ENCODE results near the gene SND1. TPM values are rescaled to one million over a fixed set of nuclear protein-coding genes. Genes with fewer than 3 reads are reported as not detected.

SND1 gene
- polyA plus RNA-seq: 144 TPM
- long read RNA-seq, donor 1, transcript SND1-201 (24 exons, 3,476 nt): major isoform, 12 of 27 reads
- long read RNA-seq, donor 1, partial matches to known transcripts: 12 of 27 reads
- long read RNA-seq, donor 1, other reads (novel, unspliced or antisense): 0 of 27 reads
- long read RNA-seq, donor 2, transcript SND1-203 (2 exons, 793 nt): minor isoform, 7 of 94 reads
- long read RNA-seq, donor 2, transcript SND1-201 (24 exons, 3,476 nt): major isoform, 14 of 94 reads
- long read RNA-seq, donor 2, partial matches to known transcripts: 71 of 94 reads
- long read RNA-seq, donor 2, other reads (novel, unspliced or antisense): 0 of 94 reads
- long read RNA-seq, donor 3, transcript SND1-201 (24 exons, 3,476 nt): major isoform, 33 of 90 reads
- long read RNA-seq, donor 3, transcript SND1-203 (2 exons, 793 nt): minor isoform, 12 of 90 reads
- long read RNA-seq, donor 3, partial matches to known transcripts: 44 of 90 reads
- long read RNA-seq, donor 3, other reads (novel, unspliced or antisense): 0 of 90 reads
- long read RNA-seq, donor 4, partial matches to known transcripts: 0 of 1 reads
- long read RNA-seq, donor 4, other reads (novel, unspliced or antisense): 0 of 1 reads
- long read RNA-seq, donor 5, transcript SND1-201 (24 exons, 3,476 nt): major isoform, 10 of 18 reads
- long read RNA-seq, donor 5, partial matches to known transcripts: 7 of 18 reads
- long read RNA-seq, donor 5, other reads (novel, unspliced or antisense): 0 of 18 reads
- long read RNA-seq, donor 6, transcript SND1-201 (24 exons, 3,476 nt): major isoform, 27 of 72 reads
- long read RNA-seq, donor 6, transcript SND1-203 (2 exons, 793 nt): minor isoform, 5 of 72 reads
- long read RNA-seq, donor 6, partial matches to known transcripts: 33 of 72 reads
- long read RNA-seq, donor 6, other reads (novel, unspliced or antisense): 6 of 72 reads
- long read RNA-seq, donor 7, transcript SND1-201 (24 exons, 3,476 nt): major isoform, 5 of 10 reads
- long read RNA-seq, donor 7, partial matches to known transcripts: 0 of 10 reads
- long read RNA-seq, donor 7, other reads (novel, unspliced or antisense): 0 of 10 reads
- long read RNA-seq, donor 8, transcript SND1-203 (2 exons, 793 nt): minor isoform, 6 of 87 reads
- long read RNA-seq, donor 8, transcript SND1-201 (24 exons, 3,476 nt): major isoform, 19 of 87 reads
- long read RNA-seq, donor 8, partial matches to known transcripts: 61 of 87 reads
- long read RNA-seq, donor 8, other reads (novel, unspliced or antisense): 0 of 87 reads
- long read RNA-seq, donor 9, transcript SND1-201 (24 exons, 3,476 nt): major isoform, 24 of 90 reads
- long read RNA-seq, donor 9, partial matches to known transcripts: 62 of 90 reads
- long read RNA-seq, donor 9, other reads (novel, unspliced or antisense): 0 of 90 reads
- long read RNA-seq, donor 10, transcript SND1-201 (24 exons, 3,476 nt): major isoform, 25 of 58 reads
- long read RNA-seq, donor 10, partial matches to known transcripts: 23 of 58 reads
- long read RNA-seq, donor 10, other reads (novel, unspliced or antisense): 6 of 58 reads
- long read RNA-seq, donor 11, transcript SND1-201 (24 exons, 3,476 nt): major isoform, 19 of 44 reads
- long read RNA-seq, donor 11, partial matches to known transcripts: 21 of 44 reads
- long read RNA-seq, donor 11, other reads (novel, unspliced or antisense): 0 of 44 reads

GRCh38 chr7:127651556-127652332 lies at the start of gene SND1:
Gene SND1, plus strand, starts transcription at chr7:127652194. Its CDS starts 180 bp downstream, at chr7:127652374.
- peak within 1 kb of the TSS; percentile 99 for H3K27ac ChIP-seq (ENCODE audit: low read length)
- peaks cover 3% of the 10 kb centered on the region for H3K9me3 ChIP-seq (ENCODE audit: control insufficient read depth, low read depth, low read length)
- H3K36me3 ChIP-seq (ENCODE audit: control insufficient read depth, insufficient read depth, low read length): no peaks in the 10 kb centered on the region
- peak; percentile 99 to 100 for DNase-seq
- peaks cover 18% of the 10 kb centered on the region for H3K4me1 ChIP-seq (ENCODE audit: control insufficient read depth, insufficient read depth, low read length)
- H3K4me3 ChIP-seq (ENCODE audit: low read length): peak within 1 kb of the TSS; percentile 99
- WGBS (ENCODE audit: insufficient coverage, low lambda C conversion rate): no CpG with 5 or more reads among the region's 67 CpGs
- no peaks in the 10 kb centered on the region for H3K27me3 ChIP-seq (ENCODE audit: control insufficient read depth, insufficient read depth, low read length)

GRCh38 chr7:127608446-127608845 lies 43.5 kb upstream of the SND1 start:
- Histone ChIP-seq H3K4me3 (ENCODE audit: low read length) (no peak overlapping the region), H3K4me1 (ENCODE audit: control insufficient read depth, insufficient read depth, low read length) (no peaks in the 10 kb centered on the region), H3K9me3 (ENCODE audit: control insufficient read depth, low read depth, low read length) (peaks cover 9% of the 10 kb centered on the region), H3K36me3 (ENCODE audit: control insufficient read depth, insufficient read depth, low read length) (no peaks in the 10 kb centered on the region), H3K27me3 (ENCODE audit: control insufficient read depth, insufficient read depth, low read length) (no peaks in the 10 kb centered on the region), H3K27ac (ENCODE audit: low read length) (no peak overlapping the region)
- DNase-seq: no peak
- no CpG with 5 or more reads among the region's 6 CpGs for WGBS (ENCODE audit: insufficient coverage, low lambda C conversion rate)

GRCh38 chr7:127609297-127609696 lies 42.7 kb upstream of the SND1 start:
- Histone ChIP-seq H3K27me3 (ENCODE audit: control insufficient read depth, insufficient read depth, low read length) (no peaks in the 10 kb centered on the region), H3K36me3 (ENCODE audit: control insufficient read depth, insufficient read depth, low read length) (no peaks in the 10 kb centered on the region), H3K9me3 (ENCODE audit: control insufficient read depth, low read depth, low read length) (peaks cover 9% of the 10 kb centered on the region), H3K27ac (ENCODE audit: low read length) (no peak overlapping the region), H3K4me3 (ENCODE audit: low read length) (no peak overlapping the region), H3K4me1 (ENCODE audit: control insufficient read depth, insufficient read depth, low read length) (no peaks in the 10 kb centered on the region)
- no peak for DNase-seq
- WGBS (ENCODE audit: insufficient coverage, low lambda C conversion rate): no CpG with 5 or more reads among the region's 6 CpGs

GRCh38 chr7:127612263-127612662 lies 39.7 kb upstream of the SND1 start:
- no peaks in the 10 kb centered on the region for H3K36me3 ChIP-seq (ENCODE audit: control insufficient read depth, insufficient read depth, low read length)
- H3K27me3 ChIP-seq (ENCODE audit: control insufficient read depth, insufficient read depth, low read length): peaks cover 23% of the 10 kb centered on the region
- no peaks in the 10 kb centered on the region for H3K4me1 ChIP-seq (ENCODE audit: control insufficient read depth, insufficient read depth, low read length)

GRCh38 chr7:127616724-127617123 lies 35.3 kb upstream of the SND1 start:
- Histone ChIP-seq H3K9me3 (ENCODE audit: control insufficient read depth, low read depth, low read length) (no peaks in the 10 kb centered on the region), H3K27me3 (ENCODE audit: control insufficient read depth, insufficient read depth, low read length) (peaks cover 50% of the 10 kb centered on the region), H3K36me3 (ENCODE audit: control insufficient read depth, insufficient read depth, low read length) (no peaks in the 10 kb centered on the region), H3K4me3 (ENCODE audit: low read length) (no peak overlapping the region), H3K27ac (ENCODE audit: low read length) (no peak overlapping the region), H3K4me1 (ENCODE audit: control insufficient read depth, insufficient read depth, low read length) (no peaks in the 10 kb centered on the region)
- no peak for DNase-seq
- no CpG with 5 or more reads among the region's 5 CpGs for WGBS (ENCODE audit: insufficient coverage, low lambda C conversion rate)

More at GRCh38 chr7:127612263-127612662, 39.7 kb upstream of the SND1 start:
- no peak overlapping the region for H3K27ac ChIP-seq (ENCODE audit: low read length)
- H3K9me3 ChIP-seq (ENCODE audit: control insufficient read depth, low read depth, low read length): peaks cover 9% of the 10 kb centered on the region
- no CpG with 5 or more reads among the region's 1 CpG for WGBS (ENCODE audit: insufficient coverage, low lambda C conversion rate)
- DNase-seq: no peak
- H3K4me3 ChIP-seq (ENCODE audit: low read length): no peak overlapping the region

- DNase-seq: no peak
- no CpG with 5 or more reads among the region's 2 CpGs for WGBS (ENCODE audit: insufficient coverage, low lambda C conversion rate)
- H3K27ac ChIP-seq (ENCODE audit: low read length): no peak within 1 kb of the TSS
- no peaks in the 10 kb centered on the region for H3K9me3 ChIP-seq (ENCODE audit: control insufficient read depth, low read depth, low read length)
- no peaks in the 10 kb centered on the region for H3K36me3 ChIP-seq (ENCODE audit: control insufficient read depth, insufficient read depth, low read length)
- no peak within 1 kb of the TSS for H3K4me3 ChIP-seq (ENCODE audit: low read length)
- no peaks in the 10 kb centered on the region for H3K4me1 ChIP-seq (ENCODE audit: control insufficient read depth, insufficient read depth, low read length)
- H3K27me3 ChIP-seq (ENCODE audit: control insufficient read depth, insufficient read depth, low read length): peaks cover 50% of the 10 kb centered on the region
Measured at GRCh38 chr7:127618042-127618441, 34.0 kb upstream of the SND1 start, which contains the start of gene PAX4. Gene PAX4, minus strand, starts transcription at chr7:127618142. Its CDS starts 2,214 bp downstream, at chr7:127615928.

- no peak for DNase-seq
- WGBS (ENCODE audit: insufficient coverage, low lambda C conversion rate): no CpG with 5 or more reads among the region's 1 CpG
- no peak overlapping the region for H3K27ac ChIP-seq (ENCODE audit: low read length)
- peaks cover 50% of the 10 kb centered on the region for H3K27me3 ChIP-seq (ENCODE audit: control insufficient read depth, insufficient read depth, low read length)
- no peaks in the 10 kb centered on the region for H3K4me1 ChIP-seq (ENCODE audit: control insufficient read depth, insufficient read depth, low read length)
- no peaks in the 10 kb centered on the region for H3K36me3 ChIP-seq (ENCODE audit: control insufficient read depth, insufficient read depth, low read length)
- H3K9me3 ChIP-seq (ENCODE audit: control insufficient read depth, low read depth, low read length): no peaks in the 10 kb centered on the region
- H3K4me3 ChIP-seq (ENCODE audit: low read length): no peak overlapping the region
Measured at GRCh38 chr7:127618775-127619174, 33.2 kb upstream of the SND1 start.

- Histone ChIP-seq H3K4me1 (ENCODE audit: control insufficient read depth, insufficient read depth, low read length) (no peaks in the 10 kb centered on the region), H3K9me3 (ENCODE audit: control insufficient read depth, low read depth, low read length) (no peaks in the 10 kb centered on the region), H3K4me3 (ENCODE audit: low read length) (no peak overlapping the region), H3K27ac (ENCODE audit: low read length) (no peak overlapping the region), H3K27me3 (ENCODE audit: control insufficient read depth, insufficient read depth, low read length) (peaks cover 46% of the 10 kb centered on the region), H3K36me3 (ENCODE audit: control insufficient read depth, insufficient read depth, low read length) (no peaks in the 10 kb centered on the region)
- peak in 1 of 2 donors; percentile 29 for DNase-seq
- WGBS (ENCODE audit: insufficient coverage, low lambda C conversion rate): no CpG with 5 or more reads among the region's 27 CpGs
Measured at GRCh38 chr7:127619681-127620405, 32.2 kb upstream of the SND1 start.

Data from large intestine (tissue), 12 donors.